ENCODE data around the gene APBB1. TPM values are rescaled to one million over a fixed set of nuclear protein-coding genes. Genes with fewer than 3 reads are reported as not detected.

The APBB1 gene
- polyA plus RNA-seq, 1 experiment, result 42.2 TPM

DNA sequence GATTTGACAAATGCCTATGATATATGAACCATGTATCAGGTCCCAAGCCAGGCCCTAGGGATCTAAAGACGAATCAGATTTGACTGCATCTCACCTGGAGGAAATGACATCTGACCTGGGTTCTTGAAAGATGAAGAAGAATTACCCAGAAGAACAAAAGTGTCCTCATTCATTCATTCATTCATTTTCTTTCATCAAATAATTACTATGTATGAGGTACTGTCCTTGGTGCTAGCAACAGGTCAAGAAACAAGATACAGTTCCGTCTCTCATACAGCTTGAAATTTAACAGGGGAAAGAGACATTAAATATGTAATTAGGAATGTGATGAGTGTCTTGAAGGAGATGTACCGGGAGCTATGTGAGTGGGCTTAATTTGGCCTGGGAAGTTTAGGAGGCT is 1.8 kb upstream of the APBB1 start:
- CTCF ChIA-PET, result interaction anchor here (3.3 to 4.9 kb wide), 3 partner anchors 19 to 42 kb away, joined by 14 to 28 read pairs (median 17); partner anchors contain the start of gene HPX

DNA sequence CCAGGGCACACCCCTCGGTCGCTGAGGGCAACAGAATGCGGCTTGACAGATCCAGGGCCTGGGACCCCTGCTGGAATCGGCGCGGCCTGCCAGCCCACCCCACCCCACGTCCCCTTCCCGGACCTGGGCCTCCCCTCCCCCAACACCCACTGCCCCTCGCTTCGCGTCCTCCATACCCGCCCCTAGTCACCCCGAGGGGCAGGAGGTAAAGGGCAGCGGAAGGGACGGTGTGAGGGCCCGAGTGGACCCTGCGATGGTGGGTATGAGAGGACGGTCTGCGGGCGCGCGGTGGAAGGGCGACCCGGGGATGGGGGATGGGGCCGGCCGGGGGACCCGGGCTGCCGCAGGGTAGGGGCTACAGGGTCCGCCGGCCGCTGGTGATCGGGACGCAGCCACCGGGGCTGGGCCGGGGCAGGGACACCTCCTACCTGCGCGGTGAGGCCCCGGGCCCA is 311 bp downstream of the APBB1 start:
- Histone ChIP-seq H3K4me3 (ENCODE audit: low read depth, low read length) (peak overlapping the region; percentile 80), H3K27me3 (ENCODE audit: control insufficient read depth, insufficient read depth, low read length) (no peaks in the 10 kb centered on the region), H3K9me3 (ENCODE audit: control insufficient read depth, insufficient read depth, low read length) (no peaks in the 10 kb centered on the region), H3K27ac (ENCODE audit: low read depth, low read length) (no peak overlapping the region)
- ChIA-PET CTCF (interaction anchor here (0.6 to 3.2 kb wide), 6 partner anchors 12 to 799 kb away, joined by 3 to 29 read pairs (median 4); no protein-coding TSS in a partner anchor), POLR2A (interaction anchor here (0.6 to 1.6 kb wide), 7 partner anchors 9 to 268 kb away, joined by 3 to 10 read pairs (median 3); partner anchors contain the start of genes ARFIP2, SMPD1 and TIMM10B)
- DNase-seq (ENCODE audit: low read depth, low spot score), result no peak
- no peak for TF ChIP-seq CTCF (IDR thresholded peaks at IDR 0.05; ENCODE audit: low read depth, low read length)

More for the DNA sequence above, 1.8 kb upstream of the APBB1 start:
- no peak for DNase-seq (ENCODE audit: low read depth, low spot score)
- Histone ChIP-seq H3K27ac (ENCODE audit: low read depth, low read length) (no peak overlapping the region), H3K9me3 (ENCODE audit: control insufficient read depth, insufficient read depth, low read length) (no peaks in the 10 kb centered on the region), H3K27me3 (ENCODE audit: control insufficient read depth, insufficient read depth, low read length) (peaks cover 1% of the 10 kb centered on the region), H3K4me3 (ENCODE audit: low read depth, low read length) (no peak overlapping the region)
- POLR2A ChIA-PET, result no interaction called here
- TF ChIP-seq CTCF (IDR thresholded peaks at IDR 0.05; ENCODE audit: low read depth, low read length), result no peak

DNA sequence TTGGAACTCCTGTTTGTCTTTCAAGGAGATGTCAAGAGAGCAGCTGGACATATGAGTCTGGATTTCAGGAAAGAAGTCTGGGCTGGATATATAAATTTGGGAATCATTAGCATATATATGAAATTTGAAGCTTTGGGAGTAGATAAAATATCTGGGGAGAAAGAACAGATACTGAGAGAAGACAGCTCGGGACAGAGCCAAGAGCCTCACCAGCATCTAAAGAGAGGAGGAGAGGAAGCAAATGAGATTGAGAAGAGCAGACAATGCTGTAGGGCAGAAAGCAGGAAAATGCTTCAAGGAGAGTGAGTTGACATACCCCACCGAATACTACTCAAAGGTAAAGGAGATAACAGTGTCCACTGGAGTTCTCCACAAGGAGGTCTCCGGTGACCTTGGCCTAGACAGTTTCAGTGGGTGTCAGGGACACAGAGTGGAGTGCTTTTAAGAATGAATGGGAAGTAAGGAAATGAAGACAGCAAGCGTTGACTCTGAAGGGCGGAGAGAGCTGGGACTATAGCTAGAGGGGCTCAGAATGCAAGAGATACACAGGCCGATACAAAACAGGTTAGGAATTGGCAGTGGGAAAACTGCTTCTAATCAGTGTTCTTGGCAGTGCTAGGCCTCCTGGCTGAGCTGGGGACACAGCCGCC is 862 bp downstream of the APBB1 start:
- no peak for DNase-seq (ENCODE audit: low read depth, low spot score)
- H3K9me3 ChIP-seq (ENCODE audit: control insufficient read depth, insufficient read depth, low read length), result no peaks in the 10 kb centered on the region
- TF ChIP-seq CTCF (IDR thresholded peaks at IDR 0.05; ENCODE audit: low read depth, low read length), result no peak
- peak overlapping the region; percentile 80 for H3K4me3 ChIP-seq (ENCODE audit: low read depth, low read length)
- no peaks in the 10 kb centered on the region for H3K27me3 ChIP-seq (ENCODE audit: control insufficient read depth, insufficient read depth, low read length)
- POLR2A ChIA-PET, result interaction anchor here (1.1 to 1.6 kb wide), 2 partner anchors 28 to 63 kb away, joined by 3 to 10 read pairs; partner anchors contain the start of genes ARFIP2, SMPD1 and TIMM10B
- no peak overlapping the region for H3K27ac ChIP-seq (ENCODE audit: low read depth, low read length)
- CTCF ChIA-PET, result interaction anchor here (0.6 to 3.2 kb wide), 5 partner anchors 11 to 268 kb away, joined by 3 to 29 read pairs (median 5); no protein-coding TSS in a partner anchor

DNA sequence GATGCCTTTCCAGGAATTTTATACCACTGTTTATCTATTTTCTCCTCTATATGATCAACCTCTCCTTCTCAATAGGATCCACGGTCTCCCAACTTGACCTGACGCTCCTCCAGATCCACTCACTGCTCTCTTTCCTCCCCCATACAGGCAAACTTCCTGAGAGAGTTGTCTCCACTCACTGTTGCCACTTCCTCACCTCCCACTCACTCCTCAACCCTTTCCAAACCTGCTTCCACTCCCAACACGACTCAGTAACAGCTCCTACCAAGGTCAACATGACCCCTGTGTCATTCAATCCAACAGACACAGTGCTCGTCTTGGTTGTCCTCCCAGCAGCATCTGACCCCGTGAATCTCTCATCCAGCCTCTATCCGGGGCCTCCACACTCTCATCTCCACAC is 3.1 kb downstream of the APBB1 start:
- H3K27ac ChIP-seq (ENCODE audit: low read depth, low read length), result no peak overlapping the region
- POLR2A ChIA-PET, result no interaction called here
- H3K27me3 ChIP-seq (ENCODE audit: control insufficient read depth, insufficient read depth, low read length), result no peaks in the 10 kb centered on the region
- DNase-seq (ENCODE audit: low read depth, low spot score), result no peak
- no peak for TF ChIP-seq CTCF (IDR thresholded peaks at IDR 0.05; ENCODE audit: low read depth, low read length)
- CTCF ChIA-PET, result no interaction called here
- no peak overlapping the region for H3K4me3 ChIP-seq (ENCODE audit: low read depth, low read length)
- H3K9me3 ChIP-seq (ENCODE audit: control insufficient read depth, insufficient read depth, low read length), result no peaks in the 10 kb centered on the region

DNA sequence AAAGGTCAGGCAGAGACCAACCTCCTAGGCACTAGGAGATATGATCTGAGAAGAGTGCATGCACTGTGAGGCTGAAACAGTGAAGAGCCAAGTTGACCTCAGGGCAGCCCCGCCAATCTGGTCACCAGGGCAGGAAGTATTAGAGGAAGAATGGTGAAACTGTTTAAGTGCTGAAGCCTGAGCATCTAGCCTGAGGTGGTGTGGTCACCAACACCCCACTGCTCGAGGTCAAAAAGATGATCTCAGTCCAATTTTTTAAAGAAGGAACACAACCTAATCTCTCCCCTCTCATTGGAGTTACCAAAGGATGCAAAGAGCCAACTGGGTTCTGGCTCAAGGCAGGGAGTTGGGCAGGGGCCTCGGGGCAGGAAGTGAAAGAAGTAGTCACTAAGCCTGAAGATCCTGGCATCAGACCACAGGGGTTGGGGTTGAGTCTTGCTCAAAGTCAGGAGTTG is 4.0 kb downstream of the APBB1 start:
- Histone ChIP-seq H3K27me3 (ENCODE audit: control insufficient read depth, insufficient read depth, low read length) (no peaks in the 10 kb centered on the region), H3K4me3 (ENCODE audit: low read depth, low read length) (no peak overlapping the region), H3K9me3 (ENCODE audit: control insufficient read depth, insufficient read depth, low read length) (no peaks in the 10 kb centered on the region), H3K27ac (ENCODE audit: low read depth, low read length) (no peak overlapping the region)
- CTCF ChIA-PET, result no interaction called here
- POLR2A ChIA-PET, result no interaction called here
- no peak for DNase-seq (ENCODE audit: low read depth, low spot score)
- no peak for TF ChIP-seq CTCF (IDR thresholded peaks at IDR 0.05; ENCODE audit: low read depth, low read length)
